ENCODE data around the gene AOAH.
"Not testable (repeated sequence)": the region's sequence is repeated elsewhere in the genome, so short reads cannot be mapped to it uniquely, and the experiment has no call there.

The AOAH gene

DNA sequence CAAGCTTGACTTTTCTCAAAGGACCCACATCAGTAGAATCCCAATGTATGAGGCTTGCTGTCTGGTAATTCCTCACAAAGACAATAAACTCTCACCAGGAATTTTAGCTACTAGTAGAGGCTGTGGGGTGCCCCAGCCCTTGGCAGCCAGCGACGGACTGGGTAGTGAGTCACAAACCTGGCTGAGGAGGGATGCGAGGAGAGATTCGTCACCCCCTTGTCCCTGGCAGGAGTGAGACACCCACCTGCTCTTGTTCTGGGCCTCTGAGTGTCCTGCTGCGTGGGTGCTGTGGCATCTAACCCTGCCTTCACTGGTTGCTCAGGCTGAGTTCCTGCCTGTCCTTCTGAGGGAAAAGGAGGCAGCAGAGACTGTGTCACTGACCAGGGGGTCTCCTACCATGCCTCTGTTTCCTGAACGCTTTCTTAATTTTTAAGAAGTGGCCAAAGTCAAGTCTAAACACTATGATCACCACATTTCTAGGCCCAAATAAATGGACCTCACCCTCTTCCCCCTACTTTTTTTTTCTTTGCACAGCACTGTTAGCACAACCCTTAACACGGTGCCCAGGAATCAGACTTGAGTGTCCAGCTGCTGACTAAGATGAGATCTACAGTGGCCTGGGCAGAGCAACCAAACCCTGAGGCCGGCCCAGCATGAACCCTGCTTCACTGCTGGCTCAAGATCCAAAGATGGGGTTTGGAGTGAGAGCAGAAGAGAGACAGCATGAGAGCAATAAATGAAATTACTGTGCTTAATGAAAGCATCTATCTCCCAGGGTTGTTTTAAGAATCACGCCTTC is 188.2 kb downstream of the AOAH start:
- no peak for DNase-seq

DNA sequence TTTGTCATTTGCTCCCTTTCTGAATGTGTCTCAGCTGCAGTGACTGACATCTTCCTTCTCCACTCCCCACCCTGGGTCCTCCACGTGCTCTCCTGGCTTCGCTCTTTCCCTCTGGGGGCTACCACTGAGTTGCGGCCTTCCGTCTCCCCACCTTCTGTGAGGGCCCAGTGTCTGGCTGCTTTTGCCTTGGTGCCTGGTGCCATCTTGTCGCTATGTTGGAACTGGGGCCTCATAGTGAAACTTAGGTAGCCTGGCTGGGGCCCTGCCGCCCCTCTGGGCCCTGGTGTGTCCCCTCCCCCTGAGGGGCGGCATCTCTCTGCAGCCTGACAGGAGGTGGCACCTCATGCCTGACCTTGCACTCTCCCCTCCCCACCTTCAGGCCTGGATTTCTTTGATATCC is 190.6 kb downstream of the AOAH start:
- no peak for DNase-seq

DNA sequence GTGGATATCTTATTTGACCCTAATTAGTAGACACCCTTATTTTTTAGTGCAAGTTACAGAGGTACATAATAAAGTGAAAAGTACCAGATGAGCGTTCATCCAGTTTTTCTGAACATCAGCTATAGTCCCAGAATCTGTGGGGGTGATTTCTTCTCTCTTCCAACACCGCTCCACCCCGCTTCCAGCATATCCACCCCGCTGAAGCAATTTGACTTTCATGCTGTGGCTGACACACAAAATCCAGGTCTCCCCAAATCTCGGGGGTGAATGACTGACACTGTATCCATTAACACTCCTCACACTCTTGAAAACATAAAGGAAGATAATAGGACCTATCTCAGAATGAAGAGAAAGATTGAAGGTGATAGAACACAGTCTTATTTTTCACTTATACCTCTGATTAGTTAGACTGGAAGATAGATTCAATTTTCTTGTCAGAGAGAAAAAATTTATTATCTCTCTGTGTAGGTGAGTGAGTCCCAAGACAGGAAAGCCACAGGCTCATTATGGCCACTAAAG is 191.3 kb downstream of the AOAH start:
- DNase-seq: no peak

DNA sequence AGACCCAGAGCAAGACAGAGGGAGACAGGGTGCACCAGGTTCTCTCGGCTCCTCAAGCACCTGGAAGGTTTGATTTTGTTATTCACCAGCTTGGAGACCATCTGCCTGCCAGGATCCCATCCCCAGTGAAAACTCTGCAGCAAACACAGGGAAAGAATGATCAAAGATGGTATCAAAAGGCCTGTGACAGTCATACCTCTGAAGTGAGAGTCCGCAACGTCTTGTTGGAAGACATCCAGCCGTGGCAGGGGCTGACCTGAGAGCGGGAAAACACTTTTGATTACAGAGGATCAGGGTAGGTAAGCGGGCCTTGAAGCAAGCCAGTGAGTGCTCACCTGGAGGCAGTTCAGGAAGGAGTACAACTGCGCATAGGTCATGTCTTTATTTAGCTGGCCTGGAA is 192.3 kb downstream of the AOAH start:
- DNase-seq: no peak

DNA sequence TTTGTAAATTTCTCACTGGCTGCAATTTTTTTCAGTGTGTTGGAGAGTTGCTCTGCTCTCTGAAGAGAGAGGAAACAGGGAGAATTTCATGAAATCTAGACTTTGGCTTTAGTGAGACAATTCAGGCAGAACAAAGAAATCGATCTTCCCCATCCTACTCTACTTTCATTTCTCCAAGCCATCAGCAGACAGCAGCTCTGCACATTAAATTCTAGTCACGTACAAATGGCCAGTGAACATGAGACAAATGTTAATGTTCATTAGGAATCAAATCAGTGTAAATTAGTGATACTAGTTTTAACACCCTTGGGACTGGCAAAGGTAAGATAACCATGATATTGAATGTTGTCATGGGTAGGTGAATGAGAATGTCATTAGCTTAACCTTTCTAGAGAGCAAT is 193.8 kb downstream of the AOAH start:
- no peak for DNase-seq

DNA sequence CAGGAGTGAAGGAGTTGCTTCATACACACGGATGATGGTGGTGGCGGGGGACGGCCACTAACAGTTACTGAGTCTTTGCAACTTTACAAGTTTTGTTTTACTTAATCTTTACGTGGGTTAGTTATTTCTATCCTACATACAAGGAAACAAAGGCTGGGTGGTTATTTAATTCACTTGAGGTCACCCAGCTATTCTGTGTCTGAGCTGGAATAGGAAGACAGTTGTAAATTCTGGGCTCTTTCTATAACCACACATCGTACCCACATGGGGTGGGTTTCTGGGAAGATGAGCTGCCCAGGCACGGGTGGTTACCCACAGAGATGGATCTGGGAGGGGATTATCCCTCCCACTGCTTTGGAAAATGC is 196.8 kb downstream of the AOAH start:
- DNase-seq: no peak

DNA sequence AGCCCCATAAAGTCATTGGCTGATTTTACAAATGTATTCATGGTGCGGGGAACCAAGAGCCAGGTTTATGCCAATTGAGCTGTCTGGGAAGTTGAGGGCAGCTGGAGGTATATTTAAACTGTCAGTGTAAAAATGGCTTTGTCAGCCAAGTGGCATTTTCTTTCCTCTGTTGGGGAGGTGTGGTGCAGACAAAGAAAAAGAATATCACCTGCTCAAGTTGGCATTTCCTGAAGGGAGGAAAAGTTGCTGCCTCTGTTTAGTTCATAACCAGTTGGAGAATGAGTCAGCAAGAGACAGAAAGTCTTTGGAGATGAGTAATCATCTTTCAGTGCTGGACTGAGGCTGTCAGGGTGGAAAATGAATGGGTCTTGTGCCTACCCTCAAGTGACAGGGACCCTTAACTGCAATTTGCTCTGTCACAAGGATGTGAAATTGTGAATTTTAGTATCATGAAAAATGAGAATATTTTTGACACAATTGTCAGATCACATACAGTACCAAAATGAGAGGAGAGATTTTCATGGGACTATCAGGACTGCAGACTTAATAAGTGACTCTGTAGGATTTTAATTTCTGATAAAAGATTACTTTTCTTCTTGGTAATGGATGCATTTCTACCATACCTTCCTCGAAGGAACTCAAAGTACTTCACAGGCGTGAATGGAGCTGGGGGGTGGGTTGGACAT is 197.3 kb downstream of the AOAH start:
- no peak for DNase-seq

DNA sequence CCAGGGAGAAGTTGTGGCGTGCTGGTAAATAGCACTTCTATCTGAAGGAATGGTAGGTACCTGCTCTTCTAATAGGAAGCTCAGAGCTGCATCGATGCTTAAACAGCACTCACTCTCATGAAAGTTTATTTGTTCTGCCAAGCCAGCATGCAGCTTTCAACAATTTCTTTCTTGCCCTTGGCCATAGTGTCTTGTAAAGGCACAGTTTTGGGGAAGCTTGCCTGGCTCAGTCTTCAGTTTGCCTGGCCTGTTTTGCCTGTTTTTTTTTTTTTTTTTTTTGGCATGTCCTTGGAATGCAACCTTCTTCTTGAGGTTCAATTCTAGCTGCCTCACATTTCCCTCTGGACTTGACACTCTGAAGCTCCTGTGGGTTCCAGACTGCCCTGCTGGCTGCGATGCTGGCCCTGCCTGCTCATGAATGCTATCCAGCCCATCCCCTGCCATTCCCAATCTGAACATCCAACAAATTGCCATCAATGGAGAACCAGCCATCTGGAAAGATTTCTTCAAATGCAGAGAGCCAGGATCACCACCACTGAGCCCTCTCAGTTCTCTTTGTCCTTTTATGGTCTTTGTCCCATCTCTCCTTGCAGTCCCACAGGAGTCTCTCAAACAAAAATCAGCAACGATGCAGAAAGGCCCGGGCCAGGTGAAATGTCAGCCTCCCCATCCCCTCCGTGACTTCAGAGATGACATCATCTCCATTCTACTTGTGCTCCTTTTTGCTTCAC is 200.8 kb downstream of the AOAH start:
- DNase-seq: no peak

DNA sequence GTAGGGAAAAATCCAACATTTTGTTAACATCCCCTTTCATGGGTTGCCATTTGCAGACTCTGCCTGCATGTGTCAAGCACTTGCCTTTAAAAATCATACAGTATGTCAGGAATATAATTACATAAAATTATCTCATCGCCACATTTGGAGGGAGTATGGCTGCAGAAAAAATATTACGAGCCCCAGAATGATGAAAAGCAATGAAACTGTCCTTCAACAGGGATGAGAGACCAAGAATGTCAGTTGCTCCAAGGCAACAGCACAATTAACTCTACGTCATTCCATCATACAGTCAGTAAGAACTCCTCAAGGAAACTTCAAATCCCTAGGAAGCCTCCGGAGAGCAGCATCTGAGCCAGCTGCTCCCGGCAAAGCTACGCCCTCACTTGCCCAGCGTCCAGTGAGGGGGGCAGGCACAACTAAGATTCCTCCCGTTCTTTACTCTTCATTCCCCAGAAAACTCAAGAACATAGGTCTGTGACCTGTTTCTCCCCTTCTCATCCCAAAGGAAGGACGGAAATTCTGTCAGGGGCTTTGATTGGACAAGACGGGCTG is 201.8 kb downstream of the AOAH start:
- no peak for DNase-seq

DNA sequence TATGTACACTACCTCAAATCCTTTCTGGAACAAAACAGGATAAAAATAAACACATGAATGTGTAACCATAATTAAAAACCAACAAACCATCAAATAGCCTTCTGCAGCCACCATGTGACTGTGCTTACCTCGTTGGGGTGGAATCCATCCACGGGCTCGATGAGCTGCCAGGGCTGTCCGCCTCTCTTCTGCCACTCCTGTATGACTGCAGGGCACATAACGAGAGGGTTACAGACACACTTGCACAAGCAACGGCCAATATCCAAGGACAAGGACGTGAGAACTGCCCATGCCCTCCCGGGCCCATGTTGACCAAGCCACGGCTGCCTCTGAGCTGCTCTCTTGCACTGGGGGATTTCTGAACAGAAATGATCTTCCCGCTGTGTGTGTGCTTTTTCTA is 202.4 kb downstream of the AOAH start:
- DNase-seq: no peak

DNA sequence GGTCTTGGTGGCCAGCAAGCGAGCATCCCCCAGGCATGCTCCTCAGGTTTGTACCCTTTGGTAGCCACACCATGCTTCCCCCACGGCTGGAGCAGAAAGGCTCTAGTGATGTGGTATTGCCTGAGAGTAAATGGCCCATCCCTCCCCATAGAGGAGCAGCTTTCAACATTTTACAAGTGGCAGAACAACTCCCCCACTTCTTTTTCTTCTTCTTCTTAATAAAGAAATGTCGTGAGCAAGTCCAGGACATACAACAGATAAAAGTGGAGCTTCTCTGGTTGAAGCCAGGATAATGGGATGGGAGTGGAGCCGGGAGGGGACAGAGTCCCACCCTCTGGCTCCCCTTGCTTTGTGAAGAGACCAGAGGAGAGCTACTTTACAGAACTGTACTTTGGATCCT is 203.2 kb downstream of the AOAH start:
- DNase-seq: no peak

DNA sequence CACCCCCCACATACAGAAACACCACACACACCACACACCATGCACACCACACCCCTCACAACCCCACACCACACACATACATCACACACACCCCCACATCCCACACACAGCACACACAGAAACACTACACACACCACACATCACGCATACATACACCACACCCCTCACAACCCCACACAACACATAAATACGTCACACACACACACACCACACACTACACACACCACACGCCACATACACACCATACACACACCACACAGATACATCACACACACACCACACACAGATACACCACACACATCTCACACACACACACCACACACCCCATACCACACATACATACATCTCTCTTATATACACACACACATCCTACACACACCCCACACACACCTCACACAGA is 208.4 kb downstream of the AOAH start:
- no peak for DNase-seq

DNA sequence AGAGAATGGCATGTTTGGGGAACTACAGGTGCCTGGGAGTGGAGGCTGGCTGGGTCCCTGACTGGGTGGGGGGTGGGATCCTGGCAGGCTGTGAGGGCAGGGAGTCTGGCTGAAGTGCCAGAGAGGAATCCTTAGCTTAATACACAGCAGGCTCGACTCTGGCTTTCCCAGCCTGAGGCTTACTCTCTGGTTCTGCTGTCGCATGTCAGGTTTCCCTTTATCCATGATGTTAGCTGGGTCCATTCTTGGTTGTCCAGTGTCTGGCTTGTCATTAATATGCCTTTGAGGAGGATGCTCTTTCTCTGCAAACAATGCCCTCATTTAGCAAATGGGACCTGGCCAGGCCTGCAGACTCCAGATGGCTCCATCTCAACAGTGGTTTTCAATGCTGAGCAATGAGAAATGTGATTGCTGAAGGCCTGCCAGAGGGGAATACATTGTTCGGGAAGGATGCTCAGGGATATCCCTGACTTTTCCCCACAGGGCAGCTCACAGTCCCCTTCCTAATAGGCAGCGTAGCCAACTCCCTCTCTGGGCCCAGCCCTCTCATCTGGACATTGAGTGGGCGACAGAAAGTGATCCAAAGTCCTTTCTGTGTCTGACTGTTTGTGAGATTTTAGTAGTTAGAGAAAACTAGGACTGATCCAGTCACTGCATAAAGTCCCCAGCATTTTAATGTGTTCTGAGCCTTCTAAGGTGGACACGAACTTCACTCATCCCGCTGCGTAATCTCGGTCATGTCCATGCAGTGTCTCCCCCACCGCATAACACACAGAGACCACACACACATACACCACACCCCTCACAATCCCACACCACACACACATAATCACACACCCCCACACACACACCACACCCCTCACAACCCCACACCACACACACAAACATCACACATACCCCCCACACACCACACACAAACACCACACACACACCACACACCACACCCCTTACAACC is 209.7 kb downstream of the AOAH start:
- no peak for DNase-seq

DNA sequence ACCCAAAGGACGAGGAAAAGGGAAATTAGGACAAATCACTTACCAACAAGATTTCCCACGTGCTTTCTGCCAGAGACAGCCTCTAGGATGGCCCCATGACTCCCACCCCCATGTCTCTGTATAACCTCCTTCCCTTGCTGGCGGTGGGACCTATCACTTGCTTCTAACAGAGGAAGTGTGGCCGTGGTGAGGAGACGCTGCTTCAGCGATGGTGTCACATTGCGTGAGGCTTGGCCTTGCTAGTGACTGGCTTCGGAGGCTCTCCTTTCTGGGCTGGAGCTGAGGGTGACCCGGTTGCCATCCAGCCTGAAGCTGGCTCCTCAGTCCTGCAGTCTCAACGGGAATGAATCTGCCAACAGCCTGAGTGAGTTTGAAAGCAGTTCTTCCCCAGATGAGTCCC is 210.9 kb downstream of the AOAH start:
- DNase-seq: no peak

DNA sequence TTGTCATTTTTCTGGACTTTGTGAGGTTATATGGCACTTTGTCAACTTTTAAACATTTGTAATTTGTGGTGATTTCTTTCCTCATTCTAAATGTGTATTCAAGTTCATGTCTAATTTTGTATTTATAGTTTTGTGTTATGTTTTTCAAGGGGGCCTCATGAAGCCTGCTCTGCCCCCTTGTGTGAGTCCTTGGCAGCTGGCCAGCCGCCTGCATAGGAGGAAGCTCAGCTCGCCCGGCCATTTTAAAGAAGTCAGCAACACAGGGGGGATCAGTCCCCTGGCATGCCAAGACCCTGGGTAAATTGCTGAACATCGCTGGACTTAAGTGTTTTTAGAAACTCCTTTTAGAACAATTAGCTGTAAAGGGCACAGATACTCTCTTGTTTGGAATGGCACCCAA is 211.7 kb downstream of the AOAH start:
- no peak for DNase-seq

DNA sequence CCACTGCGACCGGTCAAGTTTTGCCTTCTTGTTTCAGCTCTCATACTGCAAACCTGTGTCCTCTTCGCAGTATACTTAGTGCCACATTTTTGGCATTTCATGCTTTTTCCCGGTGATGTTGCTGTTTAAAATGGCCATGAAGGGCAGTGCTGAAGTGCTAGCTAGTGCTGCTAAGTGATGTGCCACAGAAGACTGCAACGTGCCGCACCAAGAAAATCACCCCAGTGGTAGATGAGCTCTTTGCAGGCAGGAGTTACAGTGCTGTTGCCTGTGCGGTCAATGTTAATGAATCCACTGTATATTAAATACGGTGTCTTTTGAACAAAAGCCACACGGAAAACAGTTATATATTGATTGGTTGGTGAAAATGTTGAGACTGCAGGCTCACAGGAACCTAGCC is 214.3 kb downstream of the AOAH start:
- no peak for DNase-seq

DNA sequence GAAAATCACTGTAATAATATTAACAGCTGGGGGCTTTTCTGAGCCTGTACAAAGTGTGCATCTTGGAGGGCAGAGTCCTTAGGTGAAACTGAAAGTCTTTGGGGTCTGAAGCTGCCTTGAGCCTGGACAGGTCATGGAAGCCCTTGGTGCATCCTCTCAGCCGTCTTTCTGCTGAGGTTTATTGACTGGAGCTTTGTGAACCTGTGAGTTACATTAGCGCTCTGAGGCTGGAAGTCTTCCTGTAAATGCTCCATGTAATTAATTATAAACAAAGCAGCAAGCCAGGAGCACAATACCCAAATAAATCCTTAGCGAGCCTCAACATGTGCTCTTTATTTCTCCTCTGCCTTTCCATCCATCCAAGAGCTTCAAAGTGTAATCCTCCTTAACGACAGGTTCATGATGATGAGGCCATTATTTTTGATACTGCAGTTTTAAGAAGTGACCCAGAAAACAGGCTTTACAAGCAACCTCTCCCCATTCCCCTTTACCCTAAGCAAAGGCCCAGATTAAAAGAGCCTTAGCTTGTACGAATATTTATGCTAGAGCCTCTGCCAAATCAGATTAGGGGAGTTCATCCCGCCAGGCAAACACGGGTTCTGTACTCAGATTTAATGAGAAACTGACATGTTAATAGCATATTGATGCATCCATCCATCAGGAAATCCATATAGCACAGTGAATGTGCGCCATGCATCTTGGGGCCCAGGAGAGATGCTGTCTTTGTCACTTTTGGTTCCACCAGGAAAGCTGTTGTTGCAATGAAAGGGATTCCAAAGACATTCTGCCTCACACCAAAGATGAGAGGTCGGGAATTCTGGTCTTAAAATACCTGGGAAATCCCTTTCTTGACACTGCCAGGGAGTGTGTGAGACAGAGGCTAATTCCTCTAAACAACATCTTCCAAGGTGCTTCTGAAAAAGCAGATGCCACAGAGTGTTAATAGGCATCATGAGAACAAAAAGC is 216.5 kb downstream of the AOAH start:
- DNase-seq: no peak

DNA sequence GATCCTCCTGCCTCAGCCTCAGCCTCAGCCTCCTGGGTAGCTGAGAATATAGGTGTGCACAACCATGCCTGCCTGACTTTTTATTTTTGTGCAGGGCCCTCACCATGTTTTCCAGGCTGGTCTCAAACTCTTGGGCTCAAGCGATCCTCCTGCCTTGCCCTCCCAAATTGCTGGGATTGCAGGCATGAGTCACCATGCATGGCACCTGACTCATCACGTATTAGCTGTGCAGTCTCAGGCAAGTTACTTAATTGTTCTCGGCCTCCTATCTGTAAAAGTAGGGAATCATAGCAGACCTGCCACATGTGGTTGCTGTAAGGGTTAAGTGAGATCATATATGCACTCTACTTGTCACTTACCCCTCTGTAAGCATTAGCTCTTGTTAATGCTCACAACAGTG is 217.5 kb downstream of the AOAH start:
- no peak for DNase-seq

DNA sequence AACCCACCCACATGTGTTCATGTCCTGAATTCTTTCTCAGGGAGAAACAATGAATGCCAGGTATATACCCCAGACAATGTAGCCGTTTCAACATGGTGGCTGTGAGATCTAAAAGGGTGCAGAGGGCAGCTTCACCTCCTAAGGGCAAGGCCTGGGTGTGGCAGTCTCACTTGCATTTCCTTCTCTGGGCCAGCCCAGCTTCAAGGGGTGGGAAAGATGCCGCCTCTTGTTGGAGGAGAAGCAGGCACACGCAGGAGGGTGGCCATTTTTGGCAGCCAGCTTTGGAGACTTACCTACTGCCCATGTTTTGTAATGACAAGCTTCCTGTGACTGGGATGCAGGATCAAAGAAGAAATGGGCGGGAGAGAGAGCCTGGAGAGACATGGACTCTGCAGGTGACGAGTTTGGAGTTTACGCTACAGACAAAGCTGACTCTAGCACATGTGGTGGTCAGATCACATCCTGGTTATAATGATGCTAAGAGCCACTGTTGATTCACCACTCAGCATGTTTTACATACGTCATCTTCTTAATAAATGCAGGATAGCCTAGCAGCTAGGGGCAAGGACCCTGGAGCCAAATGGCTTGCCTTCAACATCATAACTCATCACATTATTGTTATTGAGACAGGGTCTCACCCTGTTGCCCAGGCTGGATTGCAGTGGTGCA is 218.0 kb downstream of the AOAH start:
- no peak for DNase-seq

DNA sequence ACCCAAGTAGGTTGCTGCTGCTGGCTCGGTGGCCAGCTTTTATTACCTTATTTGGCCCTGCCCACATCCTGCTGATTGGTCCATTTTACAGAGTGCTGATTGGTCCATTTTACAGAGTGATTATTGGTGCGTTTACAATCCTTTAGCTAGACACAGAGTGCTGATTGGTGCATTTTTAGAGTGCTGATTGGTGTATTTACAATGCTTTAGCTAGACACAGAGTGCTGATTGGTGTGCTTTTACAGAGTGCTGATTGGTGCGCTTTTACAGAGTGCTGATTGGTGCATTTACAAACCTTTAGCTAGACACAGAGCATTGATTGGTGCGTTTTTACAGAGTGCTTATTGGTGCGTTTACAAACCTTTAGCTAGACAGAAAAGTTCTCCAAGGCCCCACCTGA is 219.7 kb downstream of the AOAH start:
- not testable (repeated sequence) for DNase-seq

DNA sequence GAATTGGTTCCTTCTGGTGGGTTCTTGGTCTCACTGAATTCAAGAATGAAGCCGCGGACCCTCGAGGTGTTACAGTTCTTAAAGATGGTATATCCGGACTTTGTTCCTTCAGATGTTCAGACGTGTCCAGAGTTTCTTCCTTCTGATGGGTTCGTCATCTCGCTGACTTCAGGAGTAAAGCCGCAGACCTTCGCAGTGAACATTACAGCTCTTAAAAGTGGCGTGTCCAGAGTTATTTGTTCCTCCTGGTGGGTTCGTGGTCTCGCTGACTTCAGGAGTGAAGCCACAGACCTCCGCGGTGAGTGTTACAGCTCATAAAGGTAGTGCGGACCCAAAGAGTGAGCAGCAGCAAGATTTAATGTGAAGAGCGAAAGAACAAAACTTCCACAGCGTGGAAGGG is 220.1 kb downstream of the AOAH start:
- not testable (repeated sequence) for DNase-seq

Data from COR-L47 (cell line).